ENCODE data around the gene POLD3. TPM values are rescaled to one million over a fixed set of nuclear protein-coding genes. Genes with fewer than 3 reads are reported as not detected.

Gene POLD3
- total RNA-seq, 1 donor from 2014 or later = 27.9 TPM

DNA sequence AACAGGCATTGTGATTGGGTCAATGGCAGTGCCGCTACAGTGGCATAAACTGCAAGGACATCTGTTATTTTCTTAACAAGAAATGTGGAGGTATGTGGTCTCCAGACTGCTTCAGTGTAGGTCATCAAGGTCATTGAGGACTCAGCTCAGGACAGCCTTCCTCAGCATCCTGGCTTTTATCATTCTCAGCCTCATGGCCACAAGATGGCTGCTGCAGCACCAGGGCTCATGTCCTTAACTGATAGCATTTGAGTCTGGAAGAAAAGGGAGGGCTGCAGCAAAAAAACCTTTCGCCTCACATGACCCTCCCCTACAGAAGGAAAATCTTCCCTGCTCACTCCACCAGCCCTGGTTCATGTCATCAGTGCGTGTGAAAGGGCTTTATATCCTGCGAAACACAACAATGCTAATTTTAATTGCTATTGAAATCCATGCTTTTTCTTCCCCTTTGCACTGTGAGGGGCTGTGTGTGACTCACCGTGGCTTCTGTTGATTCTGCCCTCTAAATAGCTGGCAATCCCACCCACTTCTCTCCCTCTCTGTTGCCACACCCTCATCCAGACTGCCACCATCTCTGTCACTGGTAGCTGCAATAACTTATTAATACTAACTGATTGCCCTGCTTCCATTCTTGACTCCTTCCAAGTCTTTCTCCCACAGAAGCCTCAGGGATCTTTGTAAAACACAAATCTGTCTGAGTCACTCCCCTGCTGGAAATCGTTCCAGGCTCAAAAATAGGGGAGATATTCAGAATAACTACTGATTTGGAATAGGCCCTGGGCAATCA lies 95.0 kb downstream of the POLD3 start:
- Mint-ChIP-seq H3K36me3 (ENCODE audit: insufficient read depth) (no peaks in the 10 kb centered on the region), H3K9me3 (ENCODE audit: low read depth) (no peaks in the 10 kb centered on the region)

DNA sequence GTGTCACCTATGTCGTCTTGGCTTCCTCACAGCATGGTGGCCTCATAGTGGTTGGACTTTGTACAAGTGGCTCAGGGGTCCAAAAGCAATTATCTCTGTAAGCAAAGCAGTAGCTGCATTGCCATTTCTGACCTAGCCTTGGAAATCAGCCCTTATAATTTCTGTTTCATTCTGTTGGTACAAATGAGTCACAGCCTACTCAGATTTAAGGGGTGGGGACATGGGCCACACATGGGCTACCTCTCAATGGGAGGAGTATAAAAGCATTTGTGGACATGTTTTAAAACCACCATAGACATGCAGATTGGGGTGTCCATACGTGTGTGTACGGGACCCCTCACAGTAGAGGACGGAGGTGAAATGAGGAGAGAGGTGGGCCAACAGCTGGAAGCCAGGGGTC lies 97.3 kb downstream of the POLD3 start:
- no peaks in the 10 kb centered on the region for H3K36me3 Mint-ChIP-seq (ENCODE audit: insufficient read depth)
- H3K4me3 Mint-ChIP-seq (ENCODE audit: low read depth) = no peak overlapping the region
- H3K27ac Mint-ChIP-seq = no peak overlapping the region
- no peaks in the 10 kb centered on the region for H3K4me1 Mint-ChIP-seq (ENCODE audit: low read depth)
- TF ChIP-seq, protein P1, sequence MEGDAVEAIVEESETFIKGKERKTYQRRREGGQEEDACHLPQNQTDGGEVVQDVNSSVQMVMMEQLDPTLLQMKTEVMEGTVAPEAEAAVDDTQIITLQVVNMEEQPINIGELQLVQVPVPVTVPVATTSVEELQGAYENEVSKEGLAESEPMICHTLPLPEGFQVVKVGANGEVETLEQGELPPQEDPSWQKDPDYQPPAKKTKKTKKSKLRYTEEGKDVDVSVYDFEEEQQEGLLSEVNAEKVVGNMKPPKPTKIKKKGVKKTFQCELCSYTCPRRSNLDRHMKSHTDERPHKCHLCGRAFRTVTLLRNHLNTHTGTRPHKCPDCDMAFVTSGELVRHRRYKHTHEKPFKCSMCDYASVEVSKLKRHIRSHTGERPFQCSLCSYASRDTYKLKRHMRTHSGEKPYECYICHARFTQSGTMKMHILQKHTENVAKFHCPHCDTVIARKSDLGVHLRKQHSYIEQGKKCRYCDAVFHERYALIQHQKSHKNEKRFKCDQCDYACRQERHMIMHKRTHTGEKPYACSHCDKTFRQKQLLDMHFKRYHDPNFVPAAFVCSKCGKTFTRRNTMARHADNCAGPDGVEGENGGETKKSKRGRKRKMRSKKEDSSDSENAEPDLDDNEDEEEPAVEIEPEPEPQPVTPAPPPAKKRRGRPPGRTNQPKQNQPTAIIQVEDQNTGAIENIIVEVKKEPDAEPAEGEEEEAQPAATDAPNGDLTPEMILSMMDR (IDR thresholded peaks at IDR 0.05; ENCODE audit: unreplicated experiment) = no peak
- no peaks in the 10 kb centered on the region for H3K9me3 Mint-ChIP-seq (ENCODE audit: low read depth)
- DNase-seq (ENCODE audit: low spot score, unreplicated experiment) = no peak
- H3K27me3 Mint-ChIP-seq = peaks cover 20% of the 10 kb centered on the region

More for the DNA sequence above, 95.0 kb downstream of the POLD3 start:
- TF ChIP-seq, protein P1 (IDR thresholded peaks at IDR 0.05; ENCODE audit: unreplicated experiment) = no peak
- no peak overlapping the region for H3K27ac Mint-ChIP-seq
- H3K4me3 Mint-ChIP-seq (ENCODE audit: low read depth) = no peak overlapping the region
- peaks cover 10% of the 10 kb centered on the region for H3K27me3 Mint-ChIP-seq
- DNase-seq (ENCODE audit: low spot score, unreplicated experiment) = no peak
- H3K4me1 Mint-ChIP-seq (ENCODE audit: low read depth) = no peaks in the 10 kb centered on the region

DNA sequence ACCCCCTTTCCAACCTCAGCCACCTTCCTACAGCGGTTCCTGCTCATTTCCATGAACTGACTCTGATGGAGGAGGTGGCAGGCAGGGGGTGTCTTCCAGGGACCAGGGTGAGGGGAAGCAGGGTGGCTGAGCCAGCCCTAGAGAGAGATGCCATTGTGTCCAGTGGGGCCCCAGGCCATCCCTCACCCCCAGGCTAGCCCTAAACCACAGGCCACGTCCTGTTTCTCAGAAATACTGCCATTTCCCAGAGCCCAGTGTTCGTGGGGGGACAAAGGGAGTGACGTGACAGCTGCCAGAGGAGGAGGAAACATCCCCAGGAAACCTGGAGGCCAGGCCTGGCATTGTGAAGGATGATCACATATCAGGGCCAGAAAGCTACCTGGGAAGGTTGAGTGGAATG lies 99.4 kb downstream of the POLD3 start:
- Mint-ChIP-seq H3K4me1 (ENCODE audit: low read depth) (no peaks in the 10 kb centered on the region), H3K36me3 (ENCODE audit: insufficient read depth) (no peaks in the 10 kb centered on the region), H3K27ac (no peak overlapping the region), H3K9me3 (ENCODE audit: low read depth) (no peaks in the 10 kb centered on the region), H3K4me3 (ENCODE audit: low read depth) (no peak overlapping the region), H3K27me3 (peaks cover 18% of the 10 kb centered on the region)
- TF ChIP-seq, protein P1 (IDR thresholded peaks at IDR 0.05; ENCODE audit: unreplicated experiment) = no peak
- DNase-seq (ENCODE audit: low spot score, unreplicated experiment) = no peak

Other genes with a start within 250 kb of the POLD3 start
- 17.2 and 20.5 TPM in 2 replicates for gene PGM2L1, start 194.1 kb upstream of the POLD3 start, total RNA-seq
- 1.0 and 1.9 TPM in 2 replicates for gene KCNE3, start 125.0 kb upstream of the POLD3 start, total RNA-seq
- 8.8 and 9.1 TPM in 2 replicates for gene LIPT2, start 98.9 kb upstream of the POLD3 start, total RNA-seq
- gene CHRDL2, start 138.8 kb downstream of the POLD3 start, total RNA-seq = 1.3 and 2.5 TPM in 2 replicates
- gene RNF169, start 156.3 kb downstream of the POLD3 start, total RNA-seq = 23.5 and 24.0 TPM in 2 replicates